ENCODE measurements around the gene PTGFRN. TPM values are rescaled to one million over a fixed set of nuclear protein-coding genes. Genes with fewer than 3 reads are reported as not detected.

Gene PTGFRN
- total and polyA plus RNA-seq, 2 of the 8 experiments (the other 6 are each of a cell fraction or from before 2014, with no cell fraction given) = 13.0 to 32.6 TPM

GRCh38 chr1:117032266-117032665 is 122.5 kb downstream of the PTGFRN start:
- no peak overlapping the region for H2BK20ac ChIP-seq (ENCODE audit: low read length)
- H2BK15ac ChIP-seq (ENCODE audit: low read length) = no peak overlapping the region
- no peak overlapping the region for H4K8ac ChIP-seq (ENCODE audit: extremely low read depth, insufficient read depth, low read length)
- ChIA-PET CTCF (ENCODE audit: partially characterized antibody) (interaction anchor here (1.1 kb wide), 1 partner anchor 304 kb away, joined by 3 read pairs; no protein-coding TSS in a partner anchor), POLR2A (ENCODE audit: partially characterized antibody) (no interaction called here)
- H3K23ac ChIP-seq (ENCODE audit: insufficient read length) = no peak overlapping the region
- H4K20me1 ChIP-seq (replicated peaks in 1 of 2; ENCODE audit: control insufficient read depth in 1 of 2, insufficient read depth in 2 of 2, low read length in 2 of 2) = no peaks in the 10 kb centered on the region
- H2BK12ac ChIP-seq (ENCODE audit: low read depth, low read length) = no peak overlapping the region
- no peak overlapping the region for H2AFZ ChIP-seq (ENCODE audit: low read length)
- H3K9me3 ChIP-seq (ENCODE audit: insufficient read depth in 2 of 2, low read depth in 1 of 2, low read length in 1 of 2) = no peaks in the 10 kb centered on the region
- H3K56ac ChIP-seq (replicated peaks; ENCODE audit: insufficient read length, low read depth, low read length) = no peak overlapping the region
- no peak overlapping the region for H3K18ac ChIP-seq (ENCODE audit: extremely low read depth, low read length)
- H3K4ac ChIP-seq (replicated peaks; ENCODE audit: insufficient read length, low read depth, low read length) = no peak overlapping the region
- H3K4me3 ChIP-seq (ENCODE audit: extremely low read depth in 1 of 4, insufficient read depth in 2 of 4, low read depth in 3 of 4, low read length in 4 of 4) = no peak overlapping the region
- no peak for FAIRE-seq
- H3K79me2 ChIP-seq (ENCODE audit: control insufficient read depth in 1 of 2, insufficient read depth in 2 of 2, low read length in 2 of 2) = peaks cover 0 to 3% of the 10 kb centered on the region in 2 experiments; a peak in 1 of 4 replicates
- peaks cover 0 to 6% (median 0%) of the 10 kb centered on the region in 4 experiments; a peak in 2 of 7 replicates for H3K4me1 ChIP-seq (replicated peaks in 1 of 4; ENCODE audit: control insufficient read depth in 3 of 4, insufficient read depth in 4 of 4, low read length in 3 of 4)
- no peaks in the 10 kb centered on the region for H3K36me3 ChIP-seq (ENCODE audit: control insufficient read depth in 2 of 4, insufficient read depth in 4 of 4, low read length in 3 of 4)
- H3K4me2 ChIP-seq (ENCODE audit: insufficient read depth in 1 of 2, low read depth in 2 of 2, low read length in 2 of 2) = no peak overlapping the region
- H2BK120ac ChIP-seq (replicated peaks; ENCODE audit: low read depth, low read length) = no peak overlapping the region
- no peak overlapping the region for H2AK5ac ChIP-seq (ENCODE audit: low read depth, low read length)
- H3K23me2 ChIP-seq (ENCODE audit: low read depth, low read length) = no peaks in the 10 kb centered on the region; the same call in 1 of the 2 replicates
- H3K27ac ChIP-seq (ENCODE audit: low read depth, low read length) = no peak overlapping the region
- H4K5ac ChIP-seq (ENCODE audit: insufficient read length, low read depth, low read length) = no peak overlapping the region
- WGBS, 2 experiments (ENCODE audit: extremely low coverage in 1 of 2, insufficient coverage in 1 of 2, insufficient read length in 1 of 2, insufficient replicate concordance in 2 of 2, low coverage in 1 of 2, low lambda C conversion rate in 2 of 2, missing lambda C conversion rate in 1 of 2) = 88% methylated on average over 3 of the region's 3 CpGs; no CpG with 5 or more reads in 1 of the 2 experiments
- H2BK5ac ChIP-seq (ENCODE audit: low read depth, low read length) = no peak overlapping the region
- no peak overlapping the region for H3K9ac ChIP-seq (replicated peaks in 1 of 4; ENCODE audit: extremely low read depth in 1 of 4, low read depth in 3 of 4, low read length in 3 of 4)
- no peaks in the 10 kb centered on the region for H3K79me1 ChIP-seq (ENCODE audit: low read depth, low read length)
- H4K91ac ChIP-seq (replicated peaks; ENCODE audit: insufficient read length, low read length) = no peak overlapping the region
- H3K27me3 ChIP-seq (replicated peaks in 1 of 4; ENCODE audit: control insufficient read depth in 3 of 4, extremely low read depth in 1 of 4, insufficient read depth in 3 of 4, low read length in 3 of 4) = no peaks in the 10 kb centered on the region
- no peak for DNase-seq (ENCODE audit: low read depth in 1 of 2, low spot score in 2 of 2)
- no peak overlapping the region for H3K14ac ChIP-seq (ENCODE audit: insufficient read length)
- TF ChIP-seq CEBPB (IDR thresholded peaks at IDR 0.05; ENCODE audit: low read depth, low read length) (no peak), CTCF (IDR thresholded peaks at IDR 0.05; ENCODE audit: control extremely low read depth in 1 of 3, insufficient read depth in 1 of 3, low read depth in 1 of 3, low read length in 3 of 3) (no peak), ASH2L (IDR thresholded peaks at IDR 0.05; ENCODE audit: low read length) (no peak), RXRA (IDR thresholded peaks at IDR 0.05; ENCODE audit: insufficient read depth, low read depth, low read length) (no peak), SUZ12 (IDR thresholded peaks at IDR 0.05; ENCODE audit: low read length) (no peak), CHD1 (IDR thresholded peaks at IDR 0.05; ENCODE audit: low read depth, low read length) (no peak), EGR1 (IDR thresholded peaks at IDR 0.05; ENCODE audit: borderline replicate concordance, low read depth, low read length) (no peak), BACH1 (IDR thresholded peaks at IDR 0.05; ENCODE audit: low read length) (no peak), CTBP2 (IDR thresholded peaks at IDR 0.05; ENCODE audit: borderline replicate concordance, insufficient read depth, insufficient read length, low read length) (no peak), RBBP5 (IDR thresholded peaks at IDR 0.05; ENCODE audit: borderline replicate concordance, low read depth, low read length) (no peak), KDM1A (IDR thresholded peaks at IDR 0.05; ENCODE audit: borderline replicate concordance, low read length) (no peak), JUND (IDR thresholded peaks at IDR 0.05; ENCODE audit: low read length) (no peak)

All from H1 (cell line).